SK-N-SH (cell line): ENCODE results near the gene NDUFS2. TPM values are rescaled to one million over a fixed set of nuclear protein-coding genes. Genes with fewer than 3 reads are reported as not detected.
A peak's percentile ranks its signal among the peaks of the same experiment; 100 is the strongest.

Source experiments
- CTCF ChIA-PET: fragments of 300-600, 350-600 bp; formaldehyde crosslinking; extraction: SDS; loops from one replicate; lab custom pipeline; 2021; lab: Yijun Ruan, JAX
- POLR2A ChIA-PET: fragments of 350-600 bp; sonication (Branson Sonifier 250); formaldehyde crosslinking; extraction: SDS; loops from one replicate; lab custom pipeline; 2020; ENCODE audit warnings: antibody characterized with exemption, inconsistent platforms; lab: Yijun Ruan, JAX
- DNase-seq: peaks from one replicate; pipeline ENCODE4 v3.0.0; 2012
- H2AFZ ChIP-seq: fragments of 200-600 bp; sonication (generic); 2 replicates; pipeline ENCODE4 v1.8.1; 2016; ENCODE audit warnings: antibody characterized with exemption, mild to moderate bottlenecking, low read depth
- H3F3A ChIP-seq: fragments of 200-600 bp; sonication (generic); replicated peaks from 2 replicates; pipeline ENCODE3; 2016; ENCODE audit warnings: antibody characterized with exemption, mild to moderate bottlenecking; ENCODE audit not compliant: insufficient read depth
- H3K27ac ChIP-seq, 2 experiments: fragments of 200-500 bp in 1 of 2; fragments of 200-600 bp in 1 of 2; sonication (Bioruptor generic) in 1 of 2; sonication (generic), shearing (Covaris generic) in 1 of 2; 2 replicates each; pipeline versions ENCODE4 v1.5.1 to v1.6.1; 2014 to 2016; ENCODE audit warnings: low read depth in 2 of 2, inconsistent platforms in 1 of 2, low read length in 1 of 2, mild to moderate bottlenecking in 1 of 2, mixed read lengths in 1 of 2
- H3K27me3 ChIP-seq: fragments of 200-600 bp; sonication (generic), shearing (Covaris generic); 2 replicates; pipeline ENCODE4 v1.6.1; 2016; ENCODE audit warnings: mixed run types; ENCODE audit not compliant: insufficient read depth
- H3K36me3 ChIP-seq, 2 experiments: fragments of 200-500 bp in 1 of 2; fragments of 200-600 bp in 1 of 2; sonication (Bioruptor generic) in 1 of 2; sonication (generic) in 1 of 2; replicated peaks in 1 of 2; 2 replicates each; pipeline versions ENCODE3 to v1.5.1; 2014 to 2016; ENCODE audit warnings: low read length in 1 of 2, mild to moderate bottlenecking in 1 of 2; ENCODE audit not compliant: insufficient read depth in 2 of 2, control insufficient read depth in 1 of 2
- H3K4me1 ChIP-seq, 2 experiments: fragments of 200-500 bp in 1 of 2; fragments of 200-600 bp in 1 of 2; sonication (Bioruptor generic) in 1 of 2; sonication (generic), shearing (Covaris generic) in 1 of 2; 2 replicates each; pipeline versions ENCODE4 v1.5.1 to v1.6.1; 2014 to 2016; ENCODE audit warnings: low read depth in 1 of 2, low read length in 1 of 2, mixed run types in 1 of 2; ENCODE audit not compliant: insufficient read depth in 2 of 2, control insufficient read depth in 1 of 2
- H3K4me2 ChIP-seq: fragments of 200-600 bp; sonication (generic), shearing (Covaris generic); 2 replicates; pipeline ENCODE4 v1.6.1; 2017; ENCODE audit warnings: mixed run types
- H3K4me3 ChIP-seq, 2 experiments: fragments of 200-500 bp in 1 of 2; fragments of 200-600 bp in 1 of 2; sonication (Bioruptor generic) in 1 of 2; sonication (generic), shearing (Covaris generic) in 1 of 2; 2 replicates each; pipeline versions ENCODE4 v1.5.1 to v1.8.1; 2014 to 2016; ENCODE audit warnings: low read depth in 2 of 2, inconsistent platforms in 1 of 2, low read length in 1 of 2, mild to moderate bottlenecking in 1 of 2, mixed read lengths in 1 of 2, moderate library complexity in 1 of 2
- H3K79me2 ChIP-seq: fragments of 200-600 bp; sonication (generic); 2 replicates; pipeline ENCODE4 v1.8.1; 2017; ENCODE audit warnings: mild to moderate bottlenecking; ENCODE audit not compliant: insufficient read depth
- H3K9ac ChIP-seq: fragments of 200-600 bp; sonication (generic); 2 replicates; pipeline ENCODE4 v1.6.1; 2017; ENCODE audit warnings: mixed run types
- H3K9me2 ChIP-seq: fragments of 200-600 bp; sonication (generic); 2 replicates; pipeline ENCODE4 v1.6.1; 2017; ENCODE audit warnings: mixed run types
- H3K9me3 ChIP-seq: fragments of 200-600 bp; sonication (generic); 2 replicates; pipeline ENCODE4 v1.6.1; 2017; ENCODE audit warnings: mixed run types, mild to moderate bottlenecking, moderate library complexity
- H4K20me1 ChIP-seq: fragments of 200-600 bp; sonication (generic); 2 replicates; pipeline ENCODE4 v1.6.1; 2017; ENCODE audit warnings: mild to moderate bottlenecking, mixed run types; ENCODE audit not compliant: insufficient read depth
- EZH2phosphoT487 ChIP-seq: fragments of 200-600 bp; sonication (generic); IDR thresholded peaks from 2 replicates; pipeline ENCODE4 v1.6.1; 2017; ENCODE audit warnings: low read depth, mixed run types, mild to moderate bottlenecking, antibody characterized with exemption, moderate library complexity, borderline replicate concordance
- FOXJ3 ChIP-seq: sonication (generic); formaldehyde crosslinking; IDR thresholded peaks from 2 replicates; pipeline ENCODE4 v1.5.1; 2020; ENCODE audit warnings: mild to moderate bottlenecking, missing genetic modification reagents
- GATA2 ChIP-seq: sonication (generic); formaldehyde crosslinking; IDR thresholded peaks from 2 replicates; pipeline ENCODE4 v1.5.0; 2020; ENCODE audit warnings: mild to moderate bottlenecking, missing genetic modification reagents
- JUND ChIP-seq: IDR thresholded peaks from 2 replicates; pipeline ENCODE4 v1.4.0; 2012
- MXI1 ChIP-seq: IDR thresholded peaks from 2 replicates; pipeline ENCODE4 v1.6.1; 2012; ENCODE audit warnings: mild to moderate bottlenecking, low read depth, low read length, improper control_type of control experiment
- POLR2AphosphoS5 ChIP-seq: IDR thresholded peaks from 2 replicates; pipeline ENCODE4 v1.6.1; 2012; ENCODE audit warnings: low read depth, low read length
- RFX5 ChIP-seq: IDR thresholded peaks from 2 replicates; pipeline ENCODE4 v1.6.1; 2012; ENCODE audit warnings: mild to moderate bottlenecking, improper control_type of control experiment, low read length
- SMC3 ChIP-seq: IDR thresholded peaks from 2 replicates; pipeline ENCODE4 v1.6.1; 2012; ENCODE audit warnings: low read depth, low read length, improper control_type of control experiment
- TAF1 ChIP-seq: IDR thresholded peaks from 2 replicates; pipeline ENCODE4 v1.6.1; 2012; ENCODE audit warnings: low read depth, mild to moderate bottlenecking, low read length, moderate library complexity, borderline replicate concordance
- YY1 ChIP-seq: IDR thresholded peaks from 2 replicates; pipeline ENCODE4 v1.4.0; 2012; ENCODE audit warnings: low read depth, mild to moderate bottlenecking
- WGBS: methylation state at CpG from one replicate; pipeline ENCODE4 v1.1.6; 2017; ENCODE audit warnings: low lambda C conversion rate; 5-methylcytosine and 5-hydroxymethylcytosine counted together
- polyA plus RNA-seq, 3 experiments: library from polyadenylated mRNA; depleted of rRNA; stranded (reverse); fragments of >200 nt; gene quantifications; 2 replicates each; pipeline ENCODE4 v1.2.3, GENCODE V29; 2012
- TF ChIP-seq, protein P1 (sequence below): IDR thresholded peaks from 2 replicates; pipeline ENCODE4; 2012
- TF ChIP-seq, protein P2 (sequence below): IDR thresholded peaks from 2 replicates; pipeline ENCODE4 v1.4.0; 2012; ENCODE audit warnings: low read depth, borderline replicate concordance

NDUFS2 gene
- polyA plus RNA-seq, 1 of the 3 experiments (the other 2 are of a cell fraction), result 203 TPM

- no peak for TF ChIP-seq POLR2AphosphoS5
- TF ChIP-seq FOXJ3 (CRISPR knock-in tag), result no peak
- peak; percentile 69 for TF ChIP-seq TAF1
- peak; percentile 82 for TF ChIP-seq RFX5
- TF ChIP-seq YY1, result peak; percentile 100
- no peak for TF ChIP-seq JUND
- no peak for TF ChIP-seq GATA2 (CRISPR knock-in tag)
- TF ChIP-seq, protein P1, sequence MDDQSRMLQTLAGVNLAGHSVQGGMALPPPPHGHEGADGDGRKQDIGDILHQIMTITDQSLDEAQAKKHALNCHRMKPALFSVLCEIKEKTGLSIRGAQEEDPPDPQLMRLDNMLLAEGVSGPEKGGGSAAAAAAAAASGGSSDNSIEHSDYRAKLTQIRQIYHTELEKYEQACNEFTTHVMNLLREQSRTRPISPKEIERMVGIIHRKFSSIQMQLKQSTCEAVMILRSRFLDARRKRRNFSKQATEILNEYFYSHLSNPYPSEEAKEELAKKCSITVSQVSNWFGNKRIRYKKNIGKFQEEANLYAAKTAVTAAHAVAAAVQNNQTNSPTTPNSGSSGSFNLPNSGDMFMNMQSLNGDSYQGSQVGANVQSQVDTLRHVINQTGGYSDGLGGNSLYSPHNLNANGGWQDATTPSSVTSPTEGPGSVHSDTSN, result peak; percentile 99
- peak; percentile 96 for TF ChIP-seq MXI1
- TF ChIP-seq SMC3, result peak; percentile 68
- TF ChIP-seq, protein P2, sequence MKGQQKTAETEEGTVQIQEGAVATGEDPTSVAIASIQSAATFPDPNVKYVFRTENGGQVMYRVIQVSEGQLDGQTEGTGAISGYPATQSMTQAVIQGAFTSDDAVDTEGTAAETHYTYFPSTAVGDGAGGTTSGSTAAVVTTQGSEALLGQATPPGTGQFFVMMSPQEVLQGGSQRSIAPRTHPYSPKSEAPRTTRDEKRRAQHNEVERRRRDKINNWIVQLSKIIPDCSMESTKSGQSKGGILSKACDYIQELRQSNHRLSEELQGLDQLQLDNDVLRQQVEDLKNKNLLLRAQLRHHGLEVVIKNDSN, result no peak
- TF ChIP-seq, all 33 proteins: peak for 10
These were observed 23.6 kb downstream of the NDUFS2 start, which contains the start of gene TOMM40L (continued) for GRCh38 chr1:161225534-161226319.

DNA sequence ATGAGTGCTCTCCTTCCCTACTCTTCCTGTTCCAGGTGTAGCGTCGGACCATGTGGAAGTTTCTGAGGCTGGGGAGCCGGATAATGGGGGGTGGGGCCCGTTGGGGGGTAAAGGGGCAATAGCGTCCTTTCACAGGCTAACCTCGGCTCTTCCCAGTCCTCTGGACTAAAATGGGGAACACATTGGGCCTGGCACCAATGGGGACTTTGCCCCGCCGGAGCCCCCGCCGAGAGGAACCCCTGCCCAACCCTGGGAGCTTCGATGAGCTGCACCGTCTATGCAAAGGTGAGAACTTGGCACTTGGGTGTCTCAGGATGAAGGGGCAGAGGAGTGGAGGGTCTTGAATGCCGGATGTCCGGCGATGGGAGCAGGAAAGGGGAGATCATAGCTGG lies 24.1 kb downstream of the NDUFS2 start:
- Histone ChIP-seq H3K9ac (peak overlapping the region; percentile 68), H4K20me1 (no peaks in the 10 kb centered on the region), H3K4me1 (peaks cover 8 to 21% of the 10 kb centered on the region in 2 experiments; a peak in 3 of 4 replicates), H3K4me2 (peak overlapping the region; percentile 79), H3K9me2 (no peaks in the 10 kb centered on the region), H3K27me3 (no peaks in the 10 kb centered on the region), H2AFZ (peak overlapping the region; percentile 80), H3F3A (peaks cover 14% of the 10 kb centered on the region), H3K79me2 (no peaks in the 10 kb centered on the region), H3K36me3 (peaks cover 0 to 20% of the 10 kb centered on the region in 2 experiments), H3K27ac (peak overlapping the region in 1 of 2 experiments; percentile 51; a peak in 2 of 4 replicates), H3K9me3 (no peaks in the 10 kb centered on the region), H3K4me3 (peak overlapping the region; percentile 69 to 74)
- 4% methylated on average over 15 of the region's 15 CpGs for WGBS
- no peak for DNase-seq
- CTCF ChIA-PET, result interaction anchor here (0.6 to 6.2 kb wide), 28 partner anchors 9 to 163 kb away, joined by 3 to 78 read pairs (median 7); partner anchors contain the start of genes ADAMTS4, FCER1G, MPZ and NDUFS2
- POLR2A ChIA-PET, result interaction anchor here (0.5 to 2.2 kb wide), 5 partner anchors 24 to 498 kb away, joined by 3 to 19 read pairs (median 5); partner anchors contain the start of genes ADAMTS4, NDUFS2 and SDHC
- TF ChIP-seq EZH2phosphoT487, result no peak
